Smooth muscle cell (in vitro differentiated cells): Measurements from ENCODE around the gene AMER3. TPM values are rescaled to one million over a fixed set of nuclear protein-coding genes. Genes with fewer than 3 reads are reported as not detected.

Experiments used
- DNase-seq: peaks from one replicate; lab custom pipeline; 2025; ENCODE audit not compliant: unreplicated experiment; lab: John Stamatoyannopoulos, UW
- H2AFZ ChIP-seq: fragments of 200-600 bp; sonication (generic); 2 replicates; pipeline ENCODE4 v1.6.0; 2016; ENCODE audit warnings: antibody characterized with exemption, low read depth, mild to moderate bottlenecking
- H3F3A ChIP-seq: fragments of 200-600 bp; sonication (generic); 2 replicates; pipeline ENCODE4 v1.6.0; 2017; ENCODE audit warnings: antibody characterized with exemption, low read depth
- H3K27ac ChIP-seq: fragments of 200-600 bp; sonication (generic); 2 replicates; pipeline ENCODE4 v1.5.1; 2016; ENCODE audit warnings: low read depth, mild to moderate bottlenecking
- H3K27me3 ChIP-seq: fragments of 200-600 bp; sonication (generic); 2 replicates; pipeline ENCODE4 v1.6.1; 2016; ENCODE audit warnings: low read depth, mild to moderate bottlenecking
- H3K36me3 ChIP-seq: fragments of 200-600 bp; sonication (generic); 2 replicates; pipeline ENCODE4 v1.5.1; 2016; ENCODE audit warnings: low read depth
- H3K4me1 ChIP-seq: fragments of 200-600 bp; sonication (generic); 2 replicates; pipeline ENCODE4 v1.5.1; 2016; ENCODE audit warnings: low read depth
- H3K4me2 ChIP-seq: fragments of 200-600 bp; sonication (generic); 2 replicates; pipeline ENCODE4 v1.6.0; 2016; ENCODE audit warnings: mild to moderate bottlenecking
- H3K4me3 ChIP-seq: fragments of 200-600 bp; sonication (generic); 2 replicates; pipeline ENCODE4 v1.5.1; 2016; ENCODE audit warnings: mild to moderate bottlenecking
- H3K79me2 ChIP-seq: fragments of 200-600 bp; sonication (generic); 2 replicates; pipeline ENCODE4 v1.6.0; 2016; ENCODE audit warnings: low read depth, mild to moderate bottlenecking
- H3K9ac ChIP-seq: fragments of 200-600 bp; sonication (generic); 2 replicates; pipeline ENCODE4 v1.6.0; 2016; ENCODE audit warnings: low read depth
- H3K9me3 ChIP-seq: fragments of 200-600 bp; sonication (generic); replicated peaks from 2 replicates; pipeline ENCODE4 v1.5.1; 2016; ENCODE audit warnings: low read depth
- H4K20me1 ChIP-seq: fragments of 200-600 bp; sonication (generic); 2 replicates; pipeline ENCODE4 v1.6.0; 2016; ENCODE audit warnings: low read depth
- WGBS: methylation state at CpG from one replicate; pipeline ENCODE4 v1.1.7; 2016; ENCODE audit warnings: low lambda C conversion rate; 5-methylcytosine and 5-hydroxymethylcytosine counted together
- polyA plus RNA-seq: library from polyadenylated mRNA; unstranded; fragments of >200 nt; fragmentation: Nextera tagmentation; extraction: Ambion mirVana; gene quantifications from 2 replicates; pipeline ENCODE4 v1.2.1, GENCODE V29; 2016
- total RNA-seq: library from RNA; depleted of rRNA; stranded (reverse); fragments of >200 nt; gene quantifications from 2 replicates; pipeline ENCODE4 v1.2.3, GENCODE V29; 2014
- TF ChIP-seq, protein P1 (sequence below): fragments of 200-600 bp; sonication (generic); IDR thresholded peaks from 2 replicates; pipeline ENCODE4 v1.5.1; 2017; ENCODE audit warnings: borderline replicate concordance, mild to moderate bottlenecking, antibody characterized with exemption; ENCODE audit not compliant: insufficient read depth, poor library complexity, severe bottlenecking

Gene AMER3
- total and polyA plus RNA-seq, 2 experiments from 2014 or later: not detected

DNA sequence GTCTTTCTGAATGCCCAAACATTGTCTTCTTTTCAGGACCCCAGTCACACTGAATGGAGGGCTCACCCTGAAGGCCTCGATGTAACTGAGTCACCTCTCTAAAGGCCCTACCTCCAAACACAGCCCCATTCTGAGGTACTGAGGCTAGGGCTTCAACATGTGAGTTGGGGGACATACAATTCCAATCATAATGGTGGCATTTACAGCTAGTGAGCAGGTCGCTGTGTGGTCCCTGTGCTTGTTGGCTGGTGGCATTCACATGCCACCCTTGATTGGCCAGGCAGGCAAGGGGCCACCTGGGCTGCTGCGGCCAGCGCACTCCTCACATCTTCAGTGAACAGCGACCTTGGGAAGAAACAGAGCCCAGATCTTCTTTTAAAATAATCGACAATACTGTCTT lies 30.7 kb downstream of the AMER3 start:
- H3K79me2 ChIP-seq: no peaks in the 10 kb centered on the region
- H2AFZ ChIP-seq: no peak overlapping the region
- no peak for DNase-seq
- no peaks in the 10 kb centered on the region for H3F3A ChIP-seq
- no peaks in the 10 kb centered on the region for H3K27me3 ChIP-seq
- no peak overlapping the region for H3K9ac ChIP-seq
- H3K4me3 ChIP-seq: no peak overlapping the region
- no peak overlapping the region for H3K27ac ChIP-seq
- H3K9me3 ChIP-seq: no peaks in the 10 kb centered on the region
- TF ChIP-seq, protein P1, sequence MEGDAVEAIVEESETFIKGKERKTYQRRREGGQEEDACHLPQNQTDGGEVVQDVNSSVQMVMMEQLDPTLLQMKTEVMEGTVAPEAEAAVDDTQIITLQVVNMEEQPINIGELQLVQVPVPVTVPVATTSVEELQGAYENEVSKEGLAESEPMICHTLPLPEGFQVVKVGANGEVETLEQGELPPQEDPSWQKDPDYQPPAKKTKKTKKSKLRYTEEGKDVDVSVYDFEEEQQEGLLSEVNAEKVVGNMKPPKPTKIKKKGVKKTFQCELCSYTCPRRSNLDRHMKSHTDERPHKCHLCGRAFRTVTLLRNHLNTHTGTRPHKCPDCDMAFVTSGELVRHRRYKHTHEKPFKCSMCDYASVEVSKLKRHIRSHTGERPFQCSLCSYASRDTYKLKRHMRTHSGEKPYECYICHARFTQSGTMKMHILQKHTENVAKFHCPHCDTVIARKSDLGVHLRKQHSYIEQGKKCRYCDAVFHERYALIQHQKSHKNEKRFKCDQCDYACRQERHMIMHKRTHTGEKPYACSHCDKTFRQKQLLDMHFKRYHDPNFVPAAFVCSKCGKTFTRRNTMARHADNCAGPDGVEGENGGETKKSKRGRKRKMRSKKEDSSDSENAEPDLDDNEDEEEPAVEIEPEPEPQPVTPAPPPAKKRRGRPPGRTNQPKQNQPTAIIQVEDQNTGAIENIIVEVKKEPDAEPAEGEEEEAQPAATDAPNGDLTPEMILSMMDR: no peak
- H4K20me1 ChIP-seq: no peaks in the 10 kb centered on the region
- WGBS: 88% methylated on average over 6 of the region's 6 CpGs
- no peak overlapping the region for H3K4me2 ChIP-seq
- H3K4me1 ChIP-seq: no peaks in the 10 kb centered on the region
- H3K36me3 ChIP-seq: no peaks in the 10 kb centered on the region

DNA sequence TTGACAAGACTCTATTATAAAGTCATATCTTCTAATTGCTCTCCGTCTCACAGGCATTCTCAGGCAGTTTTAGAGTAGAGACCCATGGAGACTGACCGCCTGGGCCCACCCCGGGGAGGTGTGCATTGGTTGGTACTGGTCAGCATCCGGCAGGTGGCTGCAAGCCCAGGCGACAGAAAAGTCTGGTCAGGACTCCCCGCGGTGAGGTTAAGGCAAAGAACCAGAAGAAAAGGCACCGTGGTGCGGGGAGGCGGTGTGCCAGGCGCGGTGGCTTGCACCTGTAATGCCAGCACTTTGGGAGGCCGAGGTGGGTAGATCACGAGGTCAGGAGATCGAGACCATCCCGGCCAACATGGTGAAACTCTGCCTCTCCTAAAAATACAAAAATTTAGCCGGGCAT lies 32.5 kb downstream of the AMER3 start:
- no peak for DNase-seq
- 90% methylated on average over 17 of the region's 17 CpGs for WGBS
- Histone ChIP-seq H4K20me1 (no peaks in the 10 kb centered on the region), H3K27ac (no peak overlapping the region), H3F3A (no peaks in the 10 kb centered on the region), H3K36me3 (no peaks in the 10 kb centered on the region), H3K4me2 (no peak overlapping the region), H3K9me3 (no peaks in the 10 kb centered on the region), H3K27me3 (no peaks in the 10 kb centered on the region), H3K79me2 (no peaks in the 10 kb centered on the region), H3K4me1 (no peaks in the 10 kb centered on the region), H3K9ac (no peak overlapping the region), H3K4me3 (no peak overlapping the region), H2AFZ (no peak overlapping the region)
- TF ChIP-seq, protein P1: no peak

DNA sequence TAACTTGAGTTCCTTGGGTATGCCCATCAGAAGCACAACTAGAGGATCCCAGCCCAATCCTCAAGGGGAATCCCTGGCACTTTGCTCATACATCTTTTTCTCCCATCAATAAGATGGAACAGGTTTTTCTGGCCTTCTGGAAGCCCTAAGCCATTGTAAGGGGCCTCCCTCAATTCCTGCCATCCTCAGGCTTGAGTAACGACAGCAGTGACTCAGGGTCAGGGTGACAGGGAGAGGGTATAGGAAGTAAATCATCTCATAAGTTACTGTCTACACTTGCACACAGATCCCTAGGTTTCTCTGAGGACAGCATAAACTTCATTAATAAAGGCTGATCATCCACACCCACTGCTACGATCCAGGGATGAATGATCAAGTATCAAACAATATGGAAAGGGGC lies 35.0 kb downstream of the AMER3 start:
- TF ChIP-seq, protein P1: no peak
- Histone ChIP-seq H3F3A (no peaks in the 10 kb centered on the region), H3K9me3 (no peaks in the 10 kb centered on the region), H3K36me3 (no peaks in the 10 kb centered on the region), H3K4me3 (no peak overlapping the region), H2AFZ (no peak overlapping the region), H3K27me3 (no peaks in the 10 kb centered on the region), H3K27ac (no peak overlapping the region), H3K4me2 (no peak overlapping the region), H3K9ac (no peak overlapping the region), H3K4me1 (no peaks in the 10 kb centered on the region), H4K20me1 (no peaks in the 10 kb centered on the region), H3K79me2 (no peaks in the 10 kb centered on the region)
- DNase-seq: no peak
- WGBS: 55% methylated on average over 2 of the region's 2 CpGs

DNA sequence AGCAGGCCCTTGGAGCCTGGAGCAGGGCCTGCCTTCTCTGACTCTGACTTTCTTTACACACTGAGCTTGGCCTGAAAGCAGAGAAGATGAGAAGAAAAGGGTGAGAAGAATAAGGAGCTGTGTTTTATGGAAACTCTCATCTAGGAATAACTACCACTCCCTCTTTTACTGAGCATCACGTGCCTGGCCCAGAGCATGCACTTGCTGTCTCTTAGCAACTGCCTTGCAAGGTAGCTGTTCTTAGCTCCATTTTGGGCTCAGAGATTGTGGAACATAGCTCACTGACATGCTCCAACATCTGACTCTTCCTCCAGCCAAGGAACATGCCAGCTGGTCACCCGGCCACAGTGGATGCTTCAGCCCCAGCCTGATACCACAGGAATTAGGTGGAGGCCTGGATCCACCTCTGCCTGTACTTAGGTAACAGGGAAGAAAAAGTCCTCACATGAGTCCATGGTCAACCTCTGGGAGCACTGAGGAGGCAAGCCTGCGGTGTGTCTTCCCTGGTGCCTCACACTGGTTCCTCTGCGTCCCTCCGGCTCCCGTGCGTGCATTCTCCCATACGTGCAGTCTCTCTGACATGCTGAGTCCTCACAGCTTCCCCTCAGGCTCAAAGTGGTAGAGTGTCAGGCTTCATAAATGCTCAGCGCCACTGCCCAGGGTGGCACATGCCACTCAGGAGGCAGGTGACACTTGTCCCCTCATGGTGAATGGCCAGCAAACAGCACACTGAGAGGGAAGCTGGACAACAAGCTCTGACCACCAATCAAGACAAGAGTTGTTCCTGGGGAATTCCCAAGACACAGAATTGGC lies 35.7 kb downstream of the AMER3 start:
- no peaks in the 10 kb centered on the region for H3F3A ChIP-seq
- H3K9me3 ChIP-seq: no peaks in the 10 kb centered on the region
- H2AFZ ChIP-seq: no peak overlapping the region
- H3K4me2 ChIP-seq: no peak overlapping the region
- no peaks in the 10 kb centered on the region for H3K27me3 ChIP-seq
- H3K9ac ChIP-seq: no peak overlapping the region
- H3K4me3 ChIP-seq: no peak overlapping the region
- H3K36me3 ChIP-seq: no peaks in the 10 kb centered on the region
- H3K27ac ChIP-seq: no peak overlapping the region
- no peak for DNase-seq
- H4K20me1 ChIP-seq: no peaks in the 10 kb centered on the region
- WGBS: 91% methylated on average over 9 of the region's 9 CpGs
- TF ChIP-seq, protein P1: no peak
- no peaks in the 10 kb centered on the region for H3K79me2 ChIP-seq
- H3K4me1 ChIP-seq: no peaks in the 10 kb centered on the region
